Medulla oblongata (tissue), 1 donor: ENCODE data around the gene EPHA2.

Experiments used
- DNase-seq: peaks from one replicate; pipeline ENCODE4 v3.0.0-alpha.2; 2015; ENCODE audit errors: extremely low spot score

Gene EPHA2

DNA sequence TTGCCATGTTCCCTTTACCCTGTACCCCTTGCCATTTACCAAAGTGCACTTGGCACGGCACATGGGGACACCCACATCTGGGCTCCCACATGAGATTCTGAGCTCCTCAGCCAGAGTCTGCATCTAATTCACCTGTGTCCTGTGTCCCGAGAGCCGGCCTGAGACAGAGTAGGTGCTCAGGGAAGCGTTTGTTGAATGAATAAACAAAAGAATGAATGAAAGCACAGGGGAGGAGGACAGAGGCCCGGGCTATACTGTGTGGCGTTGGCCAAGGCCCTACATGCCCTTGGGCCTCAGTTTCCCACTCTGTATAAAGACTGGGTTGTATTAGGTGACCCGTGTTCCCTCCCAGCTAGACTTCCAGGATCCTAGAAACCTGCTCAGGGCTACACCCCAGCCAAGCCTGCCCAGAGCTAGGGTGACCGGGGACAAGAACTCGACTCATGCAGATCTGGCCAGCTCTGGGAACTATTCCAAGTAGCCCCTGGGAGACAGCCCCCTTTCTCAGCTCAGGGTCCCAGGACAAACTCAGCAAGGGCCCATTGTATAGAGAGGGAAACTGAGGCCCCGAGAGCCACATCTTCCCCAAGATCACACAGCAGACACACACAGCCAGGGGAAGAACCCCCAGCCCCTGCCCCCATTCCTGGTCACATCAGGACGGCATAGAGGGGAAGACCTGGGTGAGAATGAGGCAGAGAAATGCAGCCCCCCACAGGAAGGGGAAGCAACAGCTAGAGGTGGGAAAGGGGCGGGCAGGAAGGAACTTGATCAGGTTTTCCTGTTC lies 6.0 kb downstream of the EPHA2 start:
- DNase-seq = no peak

DNA sequence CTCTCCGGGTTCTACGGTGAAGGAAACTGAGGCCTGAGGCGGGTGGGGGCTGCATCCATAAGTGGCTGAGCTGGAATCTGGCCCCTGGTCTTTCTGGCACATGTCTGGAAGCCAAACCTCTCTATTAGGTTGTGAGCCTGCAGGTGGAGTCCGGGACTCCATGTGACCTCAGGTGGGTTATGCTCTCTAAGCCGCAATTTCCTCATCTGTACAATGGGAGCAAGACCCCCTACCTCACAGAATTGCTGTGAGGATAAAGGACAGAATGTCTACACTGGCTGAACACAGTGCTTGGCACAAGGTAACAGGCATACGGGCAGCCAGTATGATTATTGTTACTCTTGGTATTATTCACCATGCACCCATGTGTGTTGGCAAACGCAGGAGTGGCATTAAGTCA lies 6.7 kb downstream of the EPHA2 start:
- DNase-seq = no peak

DNA sequence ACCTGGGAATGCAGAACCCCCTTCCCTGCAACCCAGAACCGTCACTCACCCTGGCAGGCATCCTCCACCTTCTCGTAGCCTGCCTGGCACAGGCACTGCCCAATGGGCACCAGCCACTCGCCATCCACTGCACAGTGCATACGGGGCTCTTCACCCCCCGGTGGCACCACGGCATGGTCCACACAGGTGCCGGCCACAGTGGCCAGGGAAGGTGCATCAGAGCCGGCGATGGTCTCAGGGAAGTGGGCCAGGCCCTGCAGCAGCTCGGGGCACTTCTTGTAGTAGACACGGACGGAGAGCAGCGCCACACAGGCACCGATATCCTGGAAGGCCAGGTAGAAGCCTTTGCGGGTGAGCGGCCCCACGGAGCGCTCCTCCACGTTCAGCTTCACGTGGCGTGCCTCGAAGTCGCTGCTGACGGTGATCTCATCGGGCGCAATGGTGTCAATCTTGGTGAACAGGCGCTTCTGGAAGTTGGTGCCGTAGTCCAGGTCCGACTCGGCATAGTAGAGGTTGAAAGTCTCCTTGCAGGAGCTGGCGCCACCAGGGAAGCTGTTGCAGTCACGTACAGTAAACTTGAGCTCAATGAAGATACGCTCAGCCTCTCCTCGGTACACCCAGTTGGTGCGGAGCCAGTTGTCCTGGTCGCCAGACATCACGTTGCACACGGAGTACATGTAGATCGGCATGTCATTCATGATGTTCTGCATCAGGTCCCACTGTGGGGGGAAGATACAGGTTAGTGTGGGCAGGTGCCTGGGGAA lies 7.4 kb downstream of the EPHA2 start:
- DNase-seq = no peak

DNA sequence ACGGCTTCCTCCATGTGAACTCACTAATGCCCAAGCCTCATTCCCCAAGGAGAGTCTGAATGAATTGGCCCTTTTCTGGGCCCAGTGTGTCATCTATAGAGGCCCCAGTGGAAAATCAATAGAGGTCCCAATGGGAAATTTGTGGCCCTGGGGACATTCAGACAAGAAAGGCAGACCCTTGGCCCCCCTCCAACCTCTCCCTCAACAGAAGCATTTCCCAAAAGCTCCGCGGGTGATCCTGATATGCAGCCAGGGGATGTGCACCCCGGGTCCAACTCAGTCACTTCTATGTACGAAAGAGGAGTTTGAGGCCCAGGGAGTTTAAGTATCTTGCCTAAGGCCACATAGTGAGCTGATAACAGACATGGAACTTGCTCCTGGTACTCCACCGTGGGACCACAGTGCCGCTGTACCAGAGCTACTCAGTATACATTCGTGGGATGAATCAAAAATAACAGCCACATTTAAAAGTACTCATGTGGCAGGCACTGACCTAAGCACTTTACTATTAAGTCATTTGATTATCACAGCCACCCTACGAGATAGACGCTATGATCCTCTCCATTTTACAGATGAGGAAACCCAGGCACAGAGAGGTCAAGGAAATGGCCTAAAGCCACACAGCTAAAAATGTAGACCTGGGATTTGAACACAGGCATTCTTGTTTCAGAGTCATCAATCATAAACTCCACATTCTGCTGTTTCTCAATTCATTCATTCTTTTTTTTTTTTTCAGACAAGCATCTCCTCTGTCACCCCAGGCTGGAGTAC lies 8.5 kb downstream of the EPHA2 start:
- no peak for DNase-seq

DNA sequence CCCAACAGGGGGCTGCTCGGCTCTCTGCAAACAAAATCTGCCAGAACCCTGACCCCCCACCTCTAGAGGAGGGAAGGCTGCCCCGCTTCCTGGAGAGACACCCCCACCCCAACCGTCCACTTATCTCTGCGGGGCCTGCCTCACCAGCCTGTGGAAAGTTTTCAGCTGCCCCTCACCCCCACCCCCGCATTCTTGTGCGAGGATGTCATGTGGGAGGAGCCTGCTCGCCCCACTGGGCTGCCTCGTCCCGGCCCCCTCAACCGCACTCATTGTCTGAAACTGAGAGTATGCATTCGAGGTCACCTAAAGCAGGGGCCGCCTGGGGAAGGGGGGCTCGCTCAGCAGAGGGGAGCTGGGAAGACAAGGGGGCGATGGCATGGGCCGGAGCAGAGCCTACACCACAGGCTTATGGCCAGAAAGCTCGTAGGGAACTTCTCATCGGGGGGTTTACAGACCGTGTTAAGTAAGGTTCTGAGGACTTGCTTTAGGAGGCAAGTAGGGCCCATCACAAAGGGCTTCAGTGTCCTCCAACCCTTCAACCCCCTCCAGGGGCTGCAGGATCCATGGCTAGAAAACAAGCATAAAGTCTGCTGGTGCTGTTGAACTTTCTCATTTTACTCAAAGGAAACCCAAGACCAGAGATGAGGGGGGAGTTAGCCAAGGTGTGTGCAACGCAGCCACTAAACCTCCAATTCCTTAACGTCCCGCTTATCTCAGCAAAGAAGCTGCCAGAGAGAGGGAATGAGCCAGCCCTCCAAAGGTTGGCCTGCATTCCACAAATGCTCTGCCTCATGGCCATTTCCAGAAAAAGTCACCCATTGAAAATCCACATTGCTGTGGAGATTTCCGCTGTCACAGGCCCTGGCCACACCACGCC lies 9.4 kb downstream of the EPHA2 start:
- DNase-seq = no peak

DNA sequence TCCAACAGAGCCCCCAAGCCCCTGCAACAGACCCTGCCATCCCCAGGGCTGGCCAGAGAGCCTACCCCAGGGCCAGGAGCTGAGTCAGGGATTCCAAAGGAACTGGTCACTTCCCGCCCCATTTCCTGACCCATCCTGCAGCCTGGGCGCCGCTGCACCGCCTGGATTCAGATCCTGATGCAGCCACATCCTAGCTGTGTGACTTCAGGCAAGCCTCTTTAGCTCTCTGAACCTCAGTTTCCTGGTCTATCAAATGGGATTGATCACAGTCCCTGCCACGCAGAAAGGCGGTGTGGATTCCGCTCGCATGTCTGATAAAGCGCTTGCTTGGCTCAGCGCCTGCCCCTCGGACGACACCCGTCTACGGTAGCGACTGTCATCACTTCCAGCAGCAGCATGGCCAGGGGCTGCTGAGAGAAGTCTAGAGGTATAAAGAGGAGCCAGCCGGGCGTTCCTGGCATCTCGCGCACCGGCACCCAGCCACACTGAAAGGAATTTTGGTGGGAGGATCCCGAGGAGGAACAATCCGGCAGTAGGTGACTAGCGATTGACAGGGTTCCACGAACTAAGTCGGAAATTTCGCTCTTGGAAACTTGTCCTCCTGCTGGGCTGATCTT lies 10.1 kb downstream of the EPHA2 start:
- DNase-seq = no peak

DNA sequence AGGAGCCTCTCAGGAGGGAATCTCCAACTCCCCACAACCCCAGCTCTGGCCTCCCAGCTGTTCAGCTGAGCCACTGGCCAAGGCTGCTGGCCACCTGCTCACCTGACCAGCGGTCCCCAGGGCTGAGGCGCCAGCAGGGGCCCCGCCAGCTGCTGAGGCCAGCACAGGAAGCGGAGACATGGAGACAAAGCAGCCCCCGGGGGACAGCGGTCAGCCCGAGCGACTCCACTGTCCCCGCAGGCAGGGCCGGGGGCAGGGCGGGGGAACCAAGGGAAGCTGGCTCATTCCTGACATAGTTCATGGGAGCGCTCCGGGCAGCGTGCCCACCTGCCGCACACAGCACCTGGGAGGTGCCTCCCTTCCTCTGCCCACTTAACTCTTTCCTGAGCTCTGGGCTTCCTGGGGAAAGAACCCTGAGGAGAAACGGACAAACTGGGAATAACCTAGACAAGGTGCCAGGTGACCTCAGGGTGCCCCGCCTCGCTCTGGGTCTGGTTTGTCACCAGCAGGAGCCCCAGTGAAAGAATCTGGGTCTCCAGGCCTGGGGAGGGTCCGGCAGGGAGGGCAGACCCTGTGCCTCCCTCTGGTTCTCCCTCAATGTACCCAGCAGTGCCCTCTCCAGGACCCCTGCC lies 10.7 kb downstream of the EPHA2 start:
- no peak for DNase-seq

DNA sequence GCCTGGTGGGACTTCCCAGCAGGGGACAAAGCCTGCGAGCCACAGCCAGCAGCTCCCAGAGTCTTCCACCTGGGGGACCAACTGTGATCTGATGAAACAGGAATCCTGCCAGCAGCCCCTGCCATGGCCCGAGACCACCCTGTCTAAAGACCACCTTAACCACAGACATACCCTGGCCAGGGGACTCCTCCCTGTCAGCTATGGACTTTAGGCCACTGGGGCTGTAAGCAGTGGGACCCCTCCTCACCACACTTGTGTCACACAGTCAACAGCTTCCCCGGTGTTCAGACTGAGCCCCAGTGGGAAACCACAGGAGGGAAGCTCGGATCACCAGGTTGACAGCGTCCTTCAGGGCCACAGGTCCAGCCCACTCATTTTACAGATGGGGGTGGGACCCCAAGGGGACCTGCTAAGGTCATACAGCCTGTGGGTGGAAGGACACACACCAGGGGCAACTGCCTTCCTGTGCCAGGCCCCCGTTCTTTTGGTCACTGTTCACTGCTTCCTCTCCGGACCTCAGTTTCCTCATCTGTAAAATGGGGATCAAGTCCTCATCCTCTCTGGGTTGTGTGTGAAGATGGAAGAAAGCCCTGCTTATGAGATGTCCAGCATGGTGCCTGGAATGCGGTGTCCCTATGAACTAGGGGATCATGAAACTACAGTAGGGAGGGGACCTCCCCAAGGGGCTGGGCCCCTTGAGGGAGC lies 11.4 kb downstream of the EPHA2 start:
- DNase-seq = no peak

DNA sequence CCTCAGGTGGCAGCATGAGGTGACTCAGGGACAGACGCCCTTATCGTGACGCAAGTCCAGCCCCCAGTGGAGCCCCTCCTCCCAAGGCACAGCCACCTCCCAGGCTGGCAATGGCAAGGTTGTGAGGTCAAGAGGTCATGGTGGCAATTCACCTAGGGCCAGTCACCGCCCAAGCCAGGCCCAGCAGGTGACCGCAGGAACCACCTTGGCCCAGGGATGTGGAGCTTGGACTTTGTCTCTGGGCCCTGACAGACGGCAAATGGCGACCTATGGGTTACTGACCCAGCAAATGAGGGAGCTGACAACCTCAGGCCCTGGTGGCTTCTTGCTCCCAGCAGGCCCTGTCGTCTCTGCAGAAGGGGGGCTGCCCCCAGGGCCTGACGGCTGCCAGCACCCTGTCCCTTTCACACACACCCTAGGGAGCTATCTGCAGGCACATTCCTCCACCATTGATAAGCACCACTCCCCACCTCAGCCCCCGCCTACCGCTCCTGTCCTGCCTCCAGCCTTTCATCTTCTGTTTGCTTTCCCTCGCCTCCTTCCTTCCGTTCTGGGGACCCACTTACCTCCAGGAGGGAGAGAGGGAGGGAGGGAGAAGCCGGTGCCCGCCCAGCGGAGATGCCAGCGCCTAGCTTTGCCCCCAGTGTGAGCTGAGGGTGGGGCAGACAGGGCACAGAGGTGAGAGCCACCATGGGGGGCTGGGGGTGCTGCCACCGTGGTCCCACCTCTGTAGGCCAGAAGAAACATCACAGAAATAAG lies 12.1 kb downstream of the EPHA2 start:
- no peak for DNase-seq

DNA sequence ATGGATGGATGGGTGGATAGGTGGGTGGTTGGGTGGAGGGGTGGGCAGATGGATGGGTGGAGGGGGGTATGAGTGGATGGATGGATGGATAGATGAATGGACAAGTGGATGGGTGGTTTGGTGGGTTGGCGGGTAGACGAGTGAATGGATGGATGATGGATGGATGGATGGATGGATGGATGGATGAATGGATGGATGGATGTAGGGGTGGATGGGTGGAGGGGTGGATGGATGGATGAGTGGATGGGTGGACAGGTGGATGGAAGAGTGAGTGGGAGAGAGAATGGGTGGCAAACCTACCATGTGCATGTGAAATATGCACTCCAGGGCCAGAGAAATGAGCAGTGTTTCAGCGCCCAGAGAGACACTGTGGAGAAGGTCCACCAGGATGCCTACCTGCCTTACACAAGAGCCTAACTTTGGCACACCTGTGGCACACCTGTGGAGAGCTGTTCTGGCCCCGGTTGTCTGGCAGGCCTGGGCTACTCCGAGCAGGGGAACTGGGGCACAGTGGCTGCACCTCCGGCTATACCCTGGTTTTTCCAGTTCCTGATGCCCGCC lies 12.8 kb downstream of the EPHA2 start:
- no peak for DNase-seq

DNA sequence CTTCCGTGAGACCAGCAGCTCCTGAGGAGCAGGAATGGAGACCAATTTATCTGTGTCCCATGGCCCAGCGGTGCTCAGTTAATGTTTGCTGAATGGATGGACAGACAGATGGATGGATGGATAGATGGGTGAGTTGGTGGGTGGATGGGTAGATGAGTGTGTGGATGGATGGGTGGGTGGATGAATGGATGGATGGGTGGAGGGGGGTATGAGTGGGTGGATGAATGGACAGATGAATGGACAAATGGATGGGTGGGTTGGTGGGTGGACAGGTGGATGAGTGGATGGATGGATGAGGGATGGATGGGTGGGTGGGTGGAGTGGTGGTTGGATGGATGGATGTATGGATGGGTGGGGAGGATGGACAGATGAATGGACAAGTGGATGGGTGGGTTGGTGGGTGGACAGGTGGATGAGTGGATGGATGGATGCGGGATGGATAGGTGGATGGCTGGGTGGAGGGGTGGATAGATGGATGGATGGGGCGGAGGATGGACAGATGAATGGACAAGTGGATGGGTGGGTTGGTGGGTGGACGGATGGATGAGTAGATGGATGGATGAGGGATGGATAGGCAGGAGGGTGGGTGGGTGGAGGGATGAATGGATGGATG lies 13.4 kb downstream of the EPHA2 start:
- no peak for DNase-seq

DNA sequence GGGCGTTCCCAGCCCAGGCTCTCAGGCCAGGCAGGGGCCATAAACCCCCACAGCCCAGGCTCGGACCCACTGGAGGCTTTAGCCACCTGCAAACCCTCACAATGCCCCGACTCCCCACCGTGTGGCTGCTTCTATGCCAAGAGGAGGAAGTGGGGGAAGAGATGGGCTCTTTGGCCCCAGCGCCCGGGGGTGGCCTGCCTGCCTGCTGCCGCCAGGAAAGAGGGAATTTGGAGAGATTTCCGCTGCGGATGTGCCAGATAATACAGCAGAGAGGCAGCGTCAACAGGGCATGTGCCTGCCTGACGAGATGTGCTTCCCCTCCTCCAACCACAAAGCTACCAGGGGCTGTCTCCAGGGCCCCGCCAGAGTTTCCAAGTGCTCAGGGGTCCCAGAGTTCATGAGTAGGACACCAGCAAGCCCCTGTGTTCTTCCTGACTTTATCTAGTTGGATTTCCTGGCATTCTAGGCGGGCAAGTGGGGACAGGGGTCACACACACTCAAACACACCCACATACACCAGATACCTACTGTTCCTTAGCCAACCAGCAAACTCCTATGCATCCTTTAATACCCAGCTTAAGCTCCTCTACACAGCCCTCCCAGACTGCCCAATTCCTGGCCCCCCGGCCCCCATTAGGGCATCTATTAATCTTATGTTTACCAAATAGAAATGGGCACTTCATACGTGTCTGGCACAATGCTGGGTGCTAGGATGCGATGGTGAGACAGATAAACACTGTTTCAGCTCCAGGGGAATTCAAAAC lies 14.1 kb downstream of the EPHA2 start:
- DNase-seq = no peak

DNA sequence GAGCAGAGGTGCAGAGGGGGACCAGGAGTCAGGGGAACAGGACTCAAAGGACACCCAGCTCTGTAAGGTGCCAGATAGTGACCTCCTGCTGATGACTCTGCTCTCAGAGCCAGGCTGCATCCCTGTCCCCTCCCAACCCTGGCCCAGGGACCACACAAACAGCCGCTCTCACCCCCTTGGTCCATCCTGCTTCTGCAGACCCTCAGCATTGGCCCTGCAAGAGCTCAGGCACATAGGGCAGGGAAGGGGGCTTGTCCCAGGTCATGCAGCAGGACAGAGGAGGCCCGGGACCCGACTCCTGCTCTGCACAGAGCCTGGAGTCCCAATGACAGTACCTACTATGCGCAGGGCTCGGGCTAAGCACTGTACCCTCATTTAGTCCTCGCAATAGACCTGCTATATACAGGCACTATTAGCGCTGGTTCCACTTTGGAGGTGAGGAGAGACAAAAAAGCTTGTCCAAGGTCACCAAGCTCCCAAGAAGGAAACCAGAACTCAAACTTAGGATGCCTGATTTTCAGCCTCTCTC lies 15.7 kb downstream of the EPHA2 start:
- DNase-seq = no peak

DNA sequence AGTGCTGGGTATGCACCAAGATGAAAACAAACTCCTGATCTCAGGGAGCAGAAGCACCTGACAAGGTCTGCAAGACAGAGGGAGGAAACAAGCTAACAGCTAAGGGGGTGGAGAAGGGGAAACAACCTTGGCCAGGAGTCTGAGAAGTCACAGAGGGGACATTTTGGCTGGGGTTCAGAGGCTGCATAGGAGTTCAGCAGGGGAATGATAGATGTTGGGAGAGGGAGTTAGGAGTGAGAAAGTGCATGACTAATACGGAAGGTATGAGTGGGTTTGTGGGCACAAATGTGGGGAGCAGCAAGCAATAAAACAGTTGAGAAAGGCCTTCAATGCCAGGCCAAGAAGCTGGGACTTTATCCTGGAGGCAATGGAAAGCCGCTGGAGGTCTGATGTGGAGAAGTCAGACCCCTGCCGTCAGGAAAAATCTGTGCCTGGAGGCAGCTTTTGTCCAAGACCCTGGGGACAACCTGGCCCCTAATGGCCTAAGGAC lies 16.4 kb downstream of the EPHA2 start:
- no peak for DNase-seq

DNA sequence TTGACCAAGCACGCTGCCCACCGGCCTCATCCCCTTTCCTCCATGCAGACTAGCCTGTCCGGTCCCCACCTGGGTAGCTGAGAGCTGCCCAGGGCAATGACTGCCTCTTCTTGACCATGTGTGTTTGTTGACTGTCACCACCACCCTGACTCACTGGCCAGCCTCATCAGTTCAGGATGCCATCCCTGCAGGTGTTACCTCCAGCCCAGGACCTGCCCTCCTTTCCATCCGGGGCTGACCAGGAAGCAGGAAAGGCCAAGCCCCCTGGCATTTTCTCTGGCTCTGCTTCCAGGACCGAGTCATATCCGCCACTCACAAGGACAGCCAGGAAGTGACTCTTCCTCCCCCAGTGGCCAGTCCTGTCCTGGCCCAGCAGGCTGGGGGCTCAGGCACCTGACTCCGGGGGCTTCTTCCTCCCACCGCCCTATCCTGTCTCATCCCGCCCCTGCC lies 17.1 kb downstream of the EPHA2 start:
- DNase-seq = no peak

DNA sequence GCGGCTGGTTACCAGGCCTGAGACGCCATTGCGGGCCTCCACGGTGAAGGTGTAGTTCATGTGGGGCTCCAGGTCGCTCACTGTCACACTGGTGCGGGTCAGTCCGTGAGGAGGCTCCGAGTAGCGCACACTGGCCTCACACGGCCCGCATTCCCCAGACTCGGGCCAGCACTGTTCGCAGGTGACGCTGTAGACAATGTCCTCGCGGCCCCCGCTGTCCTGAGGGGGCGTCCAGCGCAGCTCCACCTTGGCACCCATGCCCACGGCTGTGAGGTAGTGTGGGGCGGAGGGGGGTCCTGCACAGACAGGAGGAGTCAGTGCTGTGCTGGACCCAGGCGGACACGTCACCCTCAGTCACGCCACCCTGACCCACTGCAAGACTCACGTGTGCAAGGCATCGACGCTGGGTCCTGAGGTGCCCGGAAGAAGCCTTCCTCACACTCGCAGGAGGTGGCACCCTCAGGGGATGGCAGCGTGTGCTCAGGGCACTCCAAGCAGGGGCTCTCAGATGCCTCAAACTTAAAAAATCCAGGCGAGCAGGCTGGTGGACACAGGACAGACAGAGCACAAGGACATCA lies 17.9 kb downstream of the EPHA2 start:
- DNase-seq = no peak

DNA sequence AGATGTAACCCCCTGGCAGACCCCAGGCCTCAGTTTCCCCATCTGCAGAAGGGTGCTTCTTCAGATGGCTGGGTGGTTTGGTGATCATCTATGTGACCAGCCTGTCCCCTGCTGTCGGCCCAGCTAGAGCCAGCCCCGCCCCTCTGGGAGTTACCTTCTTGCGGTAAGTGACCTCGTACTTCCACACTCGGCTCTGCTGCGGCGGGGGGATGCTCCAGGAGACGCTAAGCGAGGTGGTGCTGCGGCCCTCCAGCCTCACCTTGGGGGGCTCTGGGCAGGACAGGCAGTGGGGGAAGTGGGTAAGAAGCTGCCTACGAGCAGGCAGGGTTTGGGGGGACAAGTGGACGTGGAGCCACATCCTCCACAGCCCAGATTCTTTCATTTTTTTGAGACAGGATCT lies 20.4 kb downstream of the EPHA2 start:
- no peak for DNase-seq
